ENCODE data around the gene ANAPC1. TPM values are rescaled to one million over a fixed set of nuclear protein-coding genes. Genes with fewer than 3 reads are reported as not detected.

Gene ANAPC1, protein sequence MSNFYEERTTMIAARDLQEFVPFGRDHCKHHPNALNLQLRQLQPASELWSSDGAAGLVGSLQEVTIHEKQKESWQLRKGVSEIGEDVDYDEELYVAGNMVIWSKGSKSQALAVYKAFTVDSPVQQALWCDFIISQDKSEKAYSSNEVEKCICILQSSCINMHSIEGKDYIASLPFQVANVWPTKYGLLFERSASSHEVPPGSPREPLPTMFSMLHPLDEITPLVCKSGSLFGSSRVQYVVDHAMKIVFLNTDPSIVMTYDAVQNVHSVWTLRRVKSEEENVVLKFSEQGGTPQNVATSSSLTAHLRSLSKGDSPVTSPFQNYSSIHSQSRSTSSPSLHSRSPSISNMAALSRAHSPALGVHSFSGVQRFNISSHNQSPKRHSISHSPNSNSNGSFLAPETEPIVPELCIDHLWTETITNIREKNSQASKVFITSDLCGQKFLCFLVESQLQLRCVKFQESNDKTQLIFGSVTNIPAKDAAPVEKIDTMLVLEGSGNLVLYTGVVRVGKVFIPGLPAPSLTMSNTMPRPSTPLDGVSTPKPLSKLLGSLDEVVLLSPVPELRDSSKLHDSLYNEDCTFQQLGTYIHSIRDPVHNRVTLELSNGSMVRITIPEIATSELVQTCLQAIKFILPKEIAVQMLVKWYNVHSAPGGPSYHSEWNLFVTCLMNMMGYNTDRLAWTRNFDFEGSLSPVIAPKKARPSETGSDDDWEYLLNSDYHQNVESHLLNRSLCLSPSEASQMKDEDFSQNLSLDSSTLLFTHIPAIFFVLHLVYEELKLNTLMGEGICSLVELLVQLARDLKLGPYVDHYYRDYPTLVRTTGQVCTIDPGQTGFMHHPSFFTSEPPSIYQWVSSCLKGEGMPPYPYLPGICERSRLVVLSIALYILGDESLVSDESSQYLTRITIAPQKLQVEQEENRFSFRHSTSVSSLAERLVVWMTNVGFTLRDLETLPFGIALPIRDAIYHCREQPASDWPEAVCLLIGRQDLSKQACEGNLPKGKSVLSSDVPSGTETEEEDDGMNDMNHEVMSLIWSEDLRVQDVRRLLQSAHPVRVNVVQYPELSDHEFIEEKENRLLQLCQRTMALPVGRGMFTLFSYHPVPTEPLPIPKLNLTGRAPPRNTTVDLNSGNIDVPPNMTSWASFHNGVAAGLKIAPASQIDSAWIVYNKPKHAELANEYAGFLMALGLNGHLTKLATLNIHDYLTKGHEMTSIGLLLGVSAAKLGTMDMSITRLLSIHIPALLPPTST (N-terminal part only)
- total RNA-seq (2022; extraction: Qiagen RNA extraction; ENCODE audit: low read depth) = 19.7 to 35.5 TPM (median 30.2 TPM) in 5 replicates

GRCh38 chr2:111883661-111884591 is at the start of gene ANAPC1:
Gene ANAPC1, minus strand, starts transcription at chr2:111884193. Its CDS starts 3,368 bp downstream, at chr2:111880825.

GRCh38 chr2:111897924-111898702 is 14.1 kb upstream of the ANAPC1 start, which contains the start of gene MERTK:
Gene MERTK, plus strand, starts transcription at chr2:111898607. Its CDS starts 129 bp downstream, at chr2:111898736.

Other genes starting within 250 kb of the ANAPC1 start
- 1.5 to 2.2 TPM (median 1.7 TPM) in 5 replicates for gene MERTK, start 14.4 kb upstream of the ANAPC1 start, total RNA-seq (2022; extraction: Qiagen RNA extraction; ENCODE audit: low read depth)
- 15.0 to 16.8 TPM (median 15.6 TPM) in 5 replicates for gene TMEM87B, start 171.1 kb upstream of the ANAPC1 start, total RNA-seq (2022; extraction: Qiagen RNA extraction; ENCODE audit: low read depth)